Heart left ventricle (tissue), 16 donors: ENCODE measurements around the gene ABCA12. TPM values are rescaled to one million over a fixed set of nuclear protein-coding genes. Genes with fewer than 3 reads are reported as not detected.

Experiments used
- ATAC-seq, 4 donors: fragments of 200-7000 bp; cut with Tn5 transposase; one replicate each; pipeline ENCODE4 v1.9.1; 2020 to 2022; ENCODE audit warnings: moderate library complexity in 4 of 4, mild to moderate bottlenecking in 3 of 4, moderate number of reproducible peaks in 1 of 4
- DNase-seq, 5 donors: peaks; one replicate each; pipeline ENCODE4 v3.0.0-alpha.2; 2020
- H3K27ac ChIP-seq, 12 donors: fragments of 200-600 bp; sonication (generic) in 4 of 12; one replicate each; pipeline versions ENCODE4 v1.5.0 to v1.8.0; 2016 to 2022; ENCODE audit warnings: mild to moderate bottlenecking in 2 of 12
- H3K27me3 ChIP-seq, 9 donors: fragments of 200-600 bp; sonication (generic) in 2 of 9; one replicate each; pipeline versions ENCODE4 v1.5.1 to v1.8.0; 2016 to 2022; ENCODE audit warnings: mild to moderate bottlenecking in 3 of 9
- H3K36me3 ChIP-seq, 9 donors: fragments of 200-600 bp; sonication (generic) in 2 of 9; one replicate each; pipeline versions ENCODE4 v1.5.0 to v1.8.0; 2018 to 2022; ENCODE audit warnings: mild to moderate bottlenecking in 2 of 9
- H3K4me1 ChIP-seq, 12 donors: fragments of 200-600 bp; sonication (generic) in 4 of 12; one replicate each; pipeline versions ENCODE4 v1.5.0 to v1.8.0; 2016 to 2022; ENCODE audit warnings: mild to moderate bottlenecking in 3 of 12
- H3K4me3 ChIP-seq, 12 donors: fragments of 200-600 bp; sonication (generic) in 4 of 12; one replicate each; pipeline versions ENCODE4 v1.5.0 to v1.8.0; 2017 to 2022; ENCODE audit warnings: mild to moderate bottlenecking in 9 of 12, moderate library complexity in 4 of 12
- H3K9me3 ChIP-seq, 12 donors: fragments of 200-600 bp; sonication (generic) in 4 of 12; one replicate each; pipeline versions ENCODE4 v1.5.0 to v1.8.0; 2016 to 2022; ENCODE audit warnings: mild to moderate bottlenecking in 1 of 12
- CTCF ChIP-seq, 12 donors: fragments of 200-600 bp; sonication (generic) in 4 of 12; IDR thresholded peaks; one replicate each; pipeline versions ENCODE4 v1.5.0 to v1.8.0; 2018 to 2022; ENCODE audit warnings: antibody characterized with exemption in 12 of 12, mild to moderate bottlenecking in 5 of 12
- POLR2A ChIP-seq, 2 donors: fragments of 450-650 bp; IDR thresholded peaks; one replicate each; pipeline ENCODE4 v1.6.1; 2017; ENCODE audit warnings: antibody characterized with exemption in 2 of 2, mild to moderate bottlenecking in 2 of 2, moderate library complexity in 2 of 2
- WGBS, 4 donors: extraction: QIAGEN DNeasy Blood & Tissue Kit in 2 of 4; methylation state at CpG; one replicate each; pipeline versions ENCODE4 v1.1.5 to v1.1.7; 2013 to 2018; 5-methylcytosine and 5-hydroxymethylcytosine counted together
- intact Hi-C, 10 donors: fragments of 100-400 bp; cut with DNase I; formaldehyde crosslinking; loops; one replicate each; pipeline versions ENCODE4 v1.11.1 to v1.14.2; 2022
- long read RNA-seq, 3 donors: library from polyadenylated mRNA; unstranded; transcript quantifications; one replicate each; pipeline ENCODE4 v2.0.0, GENCODE V29; 2020 to 2021
- polyA plus RNA-seq, 2 donors: library from polyadenylated mRNA; stranded (reverse); fragments of 200-250 nt; gene quantifications; one replicate each; pipeline ENCODE4 v1.2.3, GENCODE V29; 2013
- total RNA-seq, 9 donors: library from RNA; depleted of rRNA in 2 of 9; stranded (reverse); fragments of >200 nt in 2 of 9; fragmentation: NEBNext Ultra II Directional in 3 of 9; extraction: Animal tissue kit (Norgen Biotek cat#: 25700) in 3 of 9; gene quantifications; one replicate each; pipeline versions ENCODE4 v1.1.0 to v1.2.4, GENCODE V29; 2016 to 2023
- donor health status: ischemic (EF 13 %, LVEDD 7.1; RV severe dilation, severe dysfunction).
- donor health status: healthy with polysubstance abuse.
- donor health status: DM: no; HTN: yes; CAD: no.
- donor health status: DM: no; HTN: no; CAD: no.
- donor health status: ischemic (EF 25% LVEDD 6.9; RV normal size, moderate dysfunction).
- donor health status: ischemic (EF 25% LVEDD 5.7; RV mildly dilated, moderate dysfunction).
- donor health status: healthy.
- donor health status: DM: yes; HTN: yes; CAD: no.
- donor health status: ischemic (EF 35%, LVEDD 5.7; RV mildly dilated, moderate dysfunction).
- donor health status: nonischemic (EF 11% LVEDD 7.7; RV severe dilation, severe dysfunction).
- donor health status: DM: yes; HTN: yes; CAD: no.
- donor health status: PGD.
- donor health status: ischemic (EF 29% LVEDD 5.4; RV normal size, mild dysfunction).
- donor health status: nonischemic (EF 23%, LVEDD 6.1; RV moderate dilation, normal function).

Gene ABCA12, protein sequence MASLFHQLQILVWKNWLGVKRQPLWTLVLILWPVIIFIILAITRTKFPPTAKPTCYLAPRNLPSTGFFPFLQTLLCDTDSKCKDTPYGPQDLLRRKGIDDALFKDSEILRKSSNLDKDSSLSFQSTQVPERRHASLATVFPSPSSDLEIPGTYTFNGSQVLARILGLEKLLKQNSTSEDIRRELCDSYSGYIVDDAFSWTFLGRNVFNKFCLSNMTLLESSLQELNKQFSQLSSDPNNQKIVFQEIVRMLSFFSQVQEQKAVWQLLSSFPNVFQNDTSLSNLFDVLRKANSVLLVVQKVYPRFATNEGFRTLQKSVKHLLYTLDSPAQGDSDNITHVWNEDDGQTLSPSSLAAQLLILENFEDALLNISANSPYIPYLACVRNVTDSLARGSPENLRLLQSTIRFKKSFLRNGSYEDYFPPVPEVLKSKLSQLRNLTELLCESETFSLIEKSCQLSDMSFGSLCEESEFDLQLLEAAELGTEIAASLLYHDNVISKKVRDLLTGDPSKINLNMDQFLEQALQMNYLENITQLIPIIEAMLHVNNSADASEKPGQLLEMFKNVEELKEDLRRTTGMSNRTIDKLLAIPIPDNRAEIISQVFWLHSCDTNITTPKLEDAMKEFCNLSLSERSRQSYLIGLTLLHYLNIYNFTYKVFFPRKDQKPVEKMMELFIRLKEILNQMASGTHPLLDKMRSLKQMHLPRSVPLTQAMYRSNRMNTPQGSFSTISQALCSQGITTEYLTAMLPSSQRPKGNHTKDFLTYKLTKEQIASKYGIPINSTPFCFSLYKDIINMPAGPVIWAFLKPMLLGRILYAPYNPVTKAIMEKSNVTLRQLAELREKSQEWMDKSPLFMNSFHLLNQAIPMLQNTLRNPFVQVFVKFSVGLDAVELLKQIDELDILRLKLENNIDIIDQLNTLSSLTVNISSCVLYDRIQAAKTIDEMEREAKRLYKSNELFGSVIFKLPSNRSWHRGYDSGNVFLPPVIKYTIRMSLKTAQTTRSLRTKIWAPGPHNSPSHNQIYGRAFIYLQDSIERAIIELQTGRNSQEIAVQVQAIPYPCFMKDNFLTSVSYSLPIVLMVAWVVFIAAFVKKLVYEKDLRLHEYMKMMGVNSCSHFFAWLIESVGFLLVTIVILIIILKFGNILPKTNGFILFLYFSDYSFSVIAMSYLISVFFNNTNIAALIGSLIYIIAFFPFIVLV (N-terminal part only)
- total RNA-seq (under 1 TPM in 1 of 9 donors, not detected in 8; 0.02 TPM), polyA plus RNA-seq (not detected)
- long read RNA-seq, donor 1 = 0 reads
- long read RNA-seq, donor 2 = 0 reads
- long read RNA-seq, donor 3 = 0 reads

DNA sequence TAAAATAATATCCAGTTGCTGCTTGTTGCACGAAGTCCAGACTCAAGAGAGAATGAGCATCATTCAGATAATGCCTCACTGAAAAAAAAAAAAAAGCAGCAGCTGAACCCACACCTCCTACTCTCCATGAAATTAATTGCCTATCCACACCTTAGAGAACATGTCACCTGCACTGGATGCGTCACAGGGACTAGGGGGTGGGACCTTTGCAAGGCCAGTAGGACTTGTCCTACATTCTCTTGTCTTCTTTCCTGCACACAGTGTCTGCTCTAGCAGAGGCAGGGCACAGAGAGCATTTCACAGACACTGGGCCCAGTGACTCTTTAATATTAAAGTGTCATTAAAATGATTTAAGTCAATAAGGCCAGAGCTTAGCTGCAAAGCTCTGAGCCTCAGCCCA lies at the start of gene ABCA12:
ABCA12 (minus strand) TSS at position 148 of the 400 bp plus-strand sequence. CDS start 418 bp downstream, outside the sequence.
- no peaks in the 10 kb centered on the region for H3K36me3 ChIP-seq
- peaks cover 0 to 3% (median 0%) of the 10 kb centered on the region in 9 donors for H3K27me3 ChIP-seq
- intact Hi-C loops = no loop called here
- H3K27ac ChIP-seq = no peak within 1 kb of the TSS
- H3K9me3 ChIP-seq = peaks cover 0 to 3% (median 0%) of the 10 kb centered on the region in 12 donors
- TF ChIP-seq POLR2A (IDR thresholded peaks at IDR 0.05) = no peak
- no peak for TF ChIP-seq CTCF (IDR thresholded peaks at IDR 0.05)
- no peaks in the 10 kb centered on the region for H3K4me1 ChIP-seq
- no peak within 1 kb of the TSS for H3K4me3 ChIP-seq
- ATAC-seq (no peak), DNase-seq (no peak)
- WGBS, 4 donors = 67 to 84% (median 82%) methylated on average over 2 of the region's 2 CpGs

DNA sequence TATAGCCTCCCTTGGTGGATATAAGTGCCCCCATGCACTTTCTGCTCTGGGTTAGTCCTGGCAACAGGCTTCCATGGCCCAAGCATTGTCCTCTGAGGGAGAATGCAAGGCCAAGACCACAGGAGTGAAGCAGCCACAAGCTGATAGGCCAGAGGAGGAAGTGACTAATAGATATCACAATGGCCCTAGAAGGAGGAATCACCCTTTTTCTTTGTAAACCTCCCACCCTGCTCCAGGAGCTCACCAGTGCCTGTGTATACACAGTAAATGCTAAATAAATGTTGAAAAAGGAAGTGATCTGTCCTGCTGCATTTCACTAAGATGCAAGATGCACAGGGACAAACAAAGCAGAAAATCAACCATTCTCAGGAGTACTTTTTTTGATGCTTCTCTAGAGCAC lies 49.7 kb upstream of the ABCA12 start:
- no peaks in the 10 kb centered on the region for H3K36me3 ChIP-seq
- no peaks in the 10 kb centered on the region for H3K27me3 ChIP-seq
- no peak overlapping the region for H3K4me3 ChIP-seq
- H3K9me3 ChIP-seq = no peaks in the 10 kb centered on the region
- DNase-seq (no peak), ATAC-seq (no peak)
- no peak overlapping the region for H3K27ac ChIP-seq
- intact Hi-C loops = no loop called here
- H3K4me1 ChIP-seq = no peaks in the 10 kb centered on the region
- TF ChIP-seq CTCF (IDR thresholded peaks at IDR 0.05) (no peak), POLR2A (IDR thresholded peaks at IDR 0.05) (no peak)

DNA sequence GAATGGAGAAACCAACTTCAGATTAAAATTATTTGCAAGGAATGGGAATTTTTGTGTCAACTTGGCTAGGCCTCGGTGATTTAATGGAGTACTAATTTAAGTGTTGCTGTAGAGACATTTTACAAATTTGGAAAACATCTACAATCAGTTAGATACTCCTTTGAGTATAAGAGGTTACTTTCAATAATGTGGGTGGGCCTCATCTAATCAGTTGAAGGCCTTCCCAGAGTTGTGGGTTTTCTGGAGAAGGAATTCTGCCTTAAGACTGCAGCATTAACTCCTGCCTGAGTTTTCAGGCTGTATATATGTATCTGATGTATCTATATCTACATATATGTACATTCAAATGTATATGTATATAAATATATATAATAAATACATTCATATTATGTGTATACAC lies 47.6 kb upstream of the ABCA12 start:
- intact Hi-C loops = no loop called here
- 60 to 69% (median 65%) methylated on average over 1 of the region's 1 CpG for WGBS, 4 donors
- Histone ChIP-seq H3K4me1 (no peaks in the 10 kb centered on the region), H3K9me3 (peaks cover 0 to 6% (median 0%) of the 10 kb centered on the region in 12 donors), H3K4me3 (no peak overlapping the region), H3K27me3 (no peaks in the 10 kb centered on the region), H3K27ac (no peak overlapping the region), H3K36me3 (no peaks in the 10 kb centered on the region)
- no peak for TF ChIP-seq CTCF (IDR thresholded peaks at IDR 0.05)
- no peak for TF ChIP-seq POLR2A (IDR thresholded peaks at IDR 0.05)
- ATAC-seq = no peak
- DNase-seq = no peak
